Sigmoid colon (tissue), 7 donors: ENCODE data around the gene PRCC. TPM values are rescaled to one million over a fixed set of nuclear protein-coding genes. Genes with fewer than 3 reads are reported as not detected.

ENCODE experiments used
- DNase-seq: peaks from one replicate; pipeline ENCODE4 v3.0.0-alpha.2; 2019
- H3K27ac ChIP-seq, 4 donors: fragments of 200-600 bp; sonication (generic); one replicate each; pipeline ENCODE4 v1.5.1; 2016 to 2019; ENCODE audit warnings: mild to moderate bottlenecking in 1 of 4
- H3K27me3 ChIP-seq, 3 donors: fragments of 200-600 bp; sonication (generic); one replicate each; pipeline ENCODE4 v1.5.1; 2019; ENCODE audit warnings: mild to moderate bottlenecking in 1 of 3
- H3K36me3 ChIP-seq, 4 donors: fragments of 200-600 bp; sonication (generic); one replicate each; pipeline ENCODE4 v1.5.1; 2016 to 2019
- H3K4me1 ChIP-seq, 4 donors: fragments of 200-600 bp; sonication (generic); one replicate each; pipeline ENCODE4 v1.5.1; 2017 to 2019
- H3K4me3 ChIP-seq, 4 donors: fragments of 200-600 bp; sonication (generic); one replicate each; pipeline ENCODE4 v1.5.1; 2017 to 2019; ENCODE audit warnings: mild to moderate bottlenecking in 2 of 4, moderate library complexity in 1 of 4
- H3K9me3 ChIP-seq, 4 donors: fragments of 200-600 bp in 3 of 4; sonication (generic) in 3 of 4; one replicate each; pipeline versions ENCODE4 v1.5.1 to v1.6.1; 2013 to 2019
- EP300 ChIP-seq, 4 donors: sonication (generic); formaldehyde crosslinking; IDR thresholded peaks; one replicate each; pipeline ENCODE4 v1.6.1; 2017; ENCODE audit warnings: antibody characterized with exemption in 4 of 4
- POLR2A ChIP-seq, 2 donors: fragments of 450-650 bp; IDR thresholded peaks; one replicate each; pipeline ENCODE4 v1.6.1; 2016; ENCODE audit warnings: antibody characterized with exemption in 2 of 2, mild to moderate bottlenecking in 2 of 2, moderate library complexity in 2 of 2
- POLR2AphosphoS5 ChIP-seq, 4 donors: sonication (generic); formaldehyde crosslinking; IDR thresholded peaks; one replicate each; pipeline ENCODE4 v1.6.1; 2017; ENCODE audit warnings: antibody characterized with exemption in 4 of 4
- WGBS, 2 donors: extraction: QIAGEN DNeasy Blood & Tissue Kit; methylation state at CpG; one replicate each; pipeline ENCODE4 v1.1.7; 2013; 5-methylcytosine and 5-hydroxymethylcytosine counted together
- intact Hi-C: fragments of 100-400 bp; cut with DNase I; formaldehyde crosslinking; loops from one replicate; pipeline ENCODE4 v1.15.1; 2023
- polyA plus RNA-seq, 3 donors: library from polyadenylated mRNA; stranded (reverse); fragments of 200-250 nt; gene quantifications; one replicate each; pipeline ENCODE4 v1.2.3, GENCODE V29; 2013
- total RNA-seq, 4 donors: library from RNA; depleted of rRNA; stranded (reverse); fragments of >200 nt; gene quantifications; one replicate each; pipeline ENCODE4 v1.1.0, GENCODE V29; 2016
- TF ChIP-seq, protein P1 (sequence below), 4 experiments: fragments of 450-650 bp in 3 of 4; fragments of 200-600 bp in 1 of 4; IDR thresholded peaks; one replicate each; pipeline ENCODE4 v1.5.1; 2016 to 2019; ENCODE audit warnings: antibody characterized with exemption in 4 of 4, mild to moderate bottlenecking in 3 of 4, moderate library complexity in 2 of 4
- donor health status: healthy with polysubstance abuse.
- donor health status: Bipolar disorder and iron deficiency.
- donor health status: healthy.

PRCC gene
- total and polyA plus RNA-seq, 7 donors = 27.5 to 49.7 (median 34.1) TPM

GRCh38 chr1:156809711-156810366 lies 42.5 kb downstream of the PRCC start:
- Histone ChIP-seq H3K9me3 (no peaks in the 10 kb centered on the region), H3K27me3 (peaks cover 0 to 16% (median 0%) of the 10 kb centered on the region in 3 donors), H3K4me1 (peaks cover 0 to 37% (median 29%) of the 10 kb centered on the region in 4 donors), H3K4me3 (no peak overlapping the region), H3K27ac (no peak overlapping the region), H3K36me3 (no peaks in the 10 kb centered on the region)
- TF ChIP-seq, protein P1, sequence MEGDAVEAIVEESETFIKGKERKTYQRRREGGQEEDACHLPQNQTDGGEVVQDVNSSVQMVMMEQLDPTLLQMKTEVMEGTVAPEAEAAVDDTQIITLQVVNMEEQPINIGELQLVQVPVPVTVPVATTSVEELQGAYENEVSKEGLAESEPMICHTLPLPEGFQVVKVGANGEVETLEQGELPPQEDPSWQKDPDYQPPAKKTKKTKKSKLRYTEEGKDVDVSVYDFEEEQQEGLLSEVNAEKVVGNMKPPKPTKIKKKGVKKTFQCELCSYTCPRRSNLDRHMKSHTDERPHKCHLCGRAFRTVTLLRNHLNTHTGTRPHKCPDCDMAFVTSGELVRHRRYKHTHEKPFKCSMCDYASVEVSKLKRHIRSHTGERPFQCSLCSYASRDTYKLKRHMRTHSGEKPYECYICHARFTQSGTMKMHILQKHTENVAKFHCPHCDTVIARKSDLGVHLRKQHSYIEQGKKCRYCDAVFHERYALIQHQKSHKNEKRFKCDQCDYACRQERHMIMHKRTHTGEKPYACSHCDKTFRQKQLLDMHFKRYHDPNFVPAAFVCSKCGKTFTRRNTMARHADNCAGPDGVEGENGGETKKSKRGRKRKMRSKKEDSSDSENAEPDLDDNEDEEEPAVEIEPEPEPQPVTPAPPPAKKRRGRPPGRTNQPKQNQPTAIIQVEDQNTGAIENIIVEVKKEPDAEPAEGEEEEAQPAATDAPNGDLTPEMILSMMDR (IDR thresholded peaks at IDR 0.05) = no peak
- TF ChIP-seq POLR2AphosphoS5 (IDR thresholded peaks at IDR 0.05) (no peak), POLR2A (IDR thresholded peaks at IDR 0.05) (no peak)
- WGBS, 2 donors = 90 to 93% methylated on average over 7 of the region's 7 CpGs
- no peak for DNase-seq
- intact Hi-C loops = no loop called here

- Histone ChIP-seq H3K4me1 (peaks cover 0 to 27% (median 19%) of the 10 kb centered on the region in 4 donors), H3K27ac (no peak overlapping the region), H3K9me3 (no peaks in the 10 kb centered on the region), H3K4me3 (no peak overlapping the region), H3K27me3 (peaks cover 0 to 16% (median 0%) of the 10 kb centered on the region in 3 donors), H3K36me3 (no peaks in the 10 kb centered on the region)
- DNase-seq = no peak
- 60 to 70% methylated on average over 4 of the region's 4 CpGs for WGBS, 2 donors
- TF ChIP-seq EP300 (IDR thresholded peaks at IDR 0.05) (no peak), POLR2AphosphoS5 (IDR thresholded peaks at IDR 0.05) (no peak), POLR2A (IDR thresholded peaks at IDR 0.05) (no peak)
- TF ChIP-seq, protein P1 (IDR thresholded peaks at IDR 0.05) = no peak
- intact Hi-C loops = no loop called here
Observed at GRCh38 chr1:156811168-156811567, 43.8 kb downstream of the PRCC start.

- whole genome bisulfite sequencing, 2 donors = 98% methylated on average over 10 of the region's 10 CpGs
- Histone ChIP-seq H3K4me1 (peaks cover 0 to 17% (median 13%) of the 10 kb centered on the region in 4 donors), H3K9me3 (no peaks in the 10 kb centered on the region), H3K36me3 (no peaks in the 10 kb centered on the region), H3K27me3 (peaks cover 0 to 16% (median 0%) of the 10 kb centered on the region in 3 donors), H3K27ac (no peak overlapping the region), H3K4me3 (no peak overlapping the region)
- no peak for DNase-seq
- intact Hi-C loops = no loop called here
- TF ChIP-seq EP300 (IDR thresholded peaks at IDR 0.05) (no peak), POLR2AphosphoS5 (IDR thresholded peaks at IDR 0.05) (no peak)
Observed at GRCh38 chr1:156812293-156812990, 45.1 kb downstream of the PRCC start.

DNA sequence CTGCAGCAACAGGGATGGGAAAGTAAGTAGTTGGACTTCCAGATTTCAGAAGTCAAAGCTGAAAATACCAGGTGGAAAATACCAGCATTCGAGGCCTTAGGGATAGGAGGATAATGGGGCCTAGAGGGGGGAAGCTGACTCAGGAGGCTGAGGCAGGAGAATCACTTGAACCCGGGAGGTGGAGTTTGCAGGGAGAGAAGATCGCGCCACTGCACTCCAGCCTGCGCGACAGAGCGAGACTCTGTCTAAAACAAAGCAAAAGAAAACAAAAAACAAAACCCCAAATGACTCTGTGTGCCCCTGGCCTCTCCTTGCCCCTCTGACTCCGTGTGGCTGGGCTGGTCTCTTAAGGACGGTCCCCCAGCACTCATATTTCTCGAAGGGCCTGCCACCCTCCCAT lies 46.0 kb downstream of the PRCC start:
- TF ChIP-seq POLR2AphosphoS5 (IDR thresholded peaks at IDR 0.05) (no peak), EP300 (IDR thresholded peaks at IDR 0.05) (no peak), POLR2A (IDR thresholded peaks at IDR 0.05) (no peak)
- TF ChIP-seq, protein P1 (IDR thresholded peaks at IDR 0.05) = no peak
- intact Hi-C loops = no loop called here
- H3K9me3 ChIP-seq = no peaks in the 10 kb centered on the region
- peaks cover 0 to 16% (median 0%) of the 10 kb centered on the region in 3 donors for H3K27me3 ChIP-seq
- WGBS, 2 donors = 33 to 54% methylated on average over 10 of the region's 10 CpGs
- peak overlapping the region in 2 of 4 donors; percentile 57 to 66 for H3K27ac ChIP-seq
- H3K36me3 ChIP-seq = no peaks in the 10 kb centered on the region
- no peak for DNase-seq
- H3K4me3 ChIP-seq = peak overlapping the region; percentile 13 to 54 (median 45)
- H3K4me1 ChIP-seq = peaks cover 0 to 17% (median 13%) of the 10 kb centered on the region in 4 donors
